NCI-H2171 treated with DMSO at 0.1 percent for 48 hours (cell line): ENCODE measurements around the gene PITX1.

ENCODE experiments used
- DNase-seq: peaks from one replicate; lab custom pipeline; 2025; lab: John Stamatoyannopoulos, UW

The PITX1 gene

GRCh38 chr5:135029477-135030122 is 4.4 kb downstream of the PITX1 start:
- no peak for DNase-seq

GRCh38 chr5:135028791-135029476 is 5.1 kb downstream of the PITX1 start:
- DNase-seq, result no peak

DNA sequence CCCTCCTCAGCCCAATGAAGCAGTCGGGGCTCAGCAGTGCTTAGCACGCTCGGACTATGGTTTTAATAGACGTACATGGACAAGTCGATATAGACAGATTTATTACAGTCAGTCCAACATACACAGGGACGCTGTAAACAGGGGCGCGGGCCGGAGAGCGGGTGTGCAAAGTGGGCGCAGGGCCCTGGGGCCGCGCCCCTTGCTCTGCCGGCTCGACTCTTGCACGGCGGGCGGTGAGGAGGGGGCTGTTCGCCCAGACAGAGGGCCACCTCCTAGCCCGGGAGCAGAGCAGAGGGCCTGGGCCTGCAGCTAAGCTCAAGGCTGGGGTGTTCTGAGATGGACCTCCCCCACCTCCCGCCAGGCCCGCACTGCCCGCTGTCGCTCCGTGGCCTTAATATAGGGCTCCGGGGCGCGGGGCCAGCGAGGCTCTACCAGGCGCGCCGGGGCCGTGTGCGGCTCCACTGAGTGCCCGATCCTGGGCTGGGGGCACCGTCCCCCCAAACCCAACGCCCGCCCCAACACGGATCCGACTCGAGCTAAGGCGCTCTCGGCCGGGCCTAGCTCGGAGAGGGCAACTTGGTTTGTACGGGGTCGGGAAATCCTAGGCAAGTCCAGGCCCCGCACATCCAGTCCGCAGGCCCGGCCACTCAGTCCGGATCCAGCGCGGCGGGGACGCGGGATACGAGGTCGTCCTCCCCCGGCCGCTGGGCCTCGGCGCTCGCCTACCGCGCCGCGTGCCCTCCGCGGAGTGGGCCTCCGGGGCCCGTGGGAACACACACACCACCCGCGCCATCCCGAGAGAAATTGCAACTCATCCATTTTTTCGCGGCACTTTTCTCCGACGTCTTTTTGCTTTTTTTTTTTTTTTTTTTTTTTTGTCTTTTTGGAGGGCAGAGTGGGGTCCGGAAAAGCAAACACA is 6.1 kb downstream of the PITX1 start:
- no peak for DNase-seq

DNA sequence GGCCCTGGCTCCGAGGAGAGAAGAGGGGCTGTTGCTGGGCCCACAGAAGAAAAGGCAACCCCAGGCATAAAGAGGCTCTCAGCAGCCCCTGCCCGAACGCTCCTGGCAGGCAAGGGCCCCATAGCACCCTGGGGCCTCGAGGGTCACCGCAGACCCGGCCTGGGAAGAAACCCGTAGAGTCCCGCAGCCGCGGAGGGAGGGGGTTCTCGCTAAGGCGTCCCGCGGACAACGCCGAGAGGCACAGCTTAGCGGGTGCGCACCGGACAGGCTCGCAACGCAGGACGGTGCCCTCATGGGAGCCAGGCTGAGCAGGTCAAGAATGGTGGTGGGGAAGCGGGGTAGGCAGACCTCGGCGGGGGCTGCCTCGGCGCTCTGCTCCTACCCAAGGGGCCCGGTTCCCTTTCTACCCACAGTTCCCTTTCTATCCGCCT is 6.7 kb downstream of the PITX1 start:
- DNase-seq, result no peak

DNA sequence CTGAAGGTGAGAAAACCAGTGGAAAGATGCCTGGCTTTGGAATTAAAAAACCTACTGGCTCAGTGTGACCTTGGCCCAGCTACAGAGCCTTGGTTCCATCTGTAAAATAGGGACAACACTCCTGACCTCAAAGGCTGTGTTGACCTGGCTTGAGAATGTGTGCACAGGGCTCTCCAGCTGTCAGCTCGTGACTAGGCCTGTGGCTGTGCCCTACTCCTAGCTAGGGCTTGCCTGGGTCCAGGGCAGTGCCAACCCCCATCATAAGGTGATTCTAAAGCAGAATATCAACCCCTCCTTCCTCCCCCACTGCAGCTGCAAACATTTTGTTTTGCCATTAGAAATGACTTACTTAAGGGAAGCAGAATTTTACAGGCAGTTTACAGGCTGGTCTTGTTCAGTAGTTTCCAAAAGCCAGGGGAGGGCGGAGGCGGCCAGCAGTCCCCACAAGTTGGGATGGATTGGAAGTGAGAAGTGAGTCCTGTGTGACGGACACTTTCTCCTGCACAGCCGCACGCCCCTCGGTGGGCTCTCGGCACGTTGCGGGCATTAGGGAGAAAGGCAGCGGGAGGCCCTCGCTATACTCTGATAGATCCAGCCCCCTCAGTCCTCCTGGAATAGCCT is 7.3 kb downstream of the PITX1 start:
- DNase-seq, result no peak

- DNase-seq, result no peak
Observed at GRCh38 chr5:135025730-135026644, 8.0 kb downstream of the PITX1 start.

DNA sequence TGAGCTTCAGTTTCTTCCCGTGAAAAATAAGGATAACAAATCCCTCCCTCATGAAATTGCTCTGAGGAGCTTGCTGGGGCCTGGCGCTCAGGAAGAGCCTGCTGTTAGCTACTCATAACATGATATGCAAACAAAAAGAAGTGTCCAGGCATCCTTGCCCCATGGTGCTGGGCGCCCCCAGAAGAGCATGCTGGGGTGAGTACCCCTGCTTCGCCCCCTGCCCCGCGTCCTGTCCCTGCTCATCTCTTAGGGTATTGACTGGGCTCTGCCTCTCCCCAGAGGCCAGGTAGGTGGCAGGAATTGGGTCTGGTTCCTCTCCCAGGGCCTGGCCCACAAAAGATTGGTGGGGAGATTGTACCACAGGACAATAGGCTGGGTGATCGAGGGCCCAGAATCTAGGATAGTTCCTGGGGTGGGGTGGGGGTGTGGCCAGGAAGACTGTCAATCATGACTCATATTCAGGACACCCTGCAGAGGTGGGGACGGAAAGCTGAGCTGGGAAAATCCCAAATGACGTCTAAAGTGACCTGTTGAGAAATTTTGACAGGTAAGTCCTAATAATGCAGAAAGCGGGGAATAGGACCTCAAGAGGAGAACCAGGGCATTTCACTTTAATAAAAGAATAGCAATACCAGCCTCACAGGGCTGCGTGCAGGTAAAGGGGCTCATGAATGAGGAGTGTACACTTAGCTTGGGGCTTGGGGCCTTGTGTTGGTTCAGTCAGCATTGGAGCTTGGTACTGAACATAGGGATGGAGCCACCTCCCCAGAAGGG is 8.9 kb downstream of the PITX1 start:
- DNase-seq, result no peak

GRCh38 chr5:135020111-135020895 is 13.7 kb downstream of the PITX1 start:
- DNase-seq, result no peak

DNA sequence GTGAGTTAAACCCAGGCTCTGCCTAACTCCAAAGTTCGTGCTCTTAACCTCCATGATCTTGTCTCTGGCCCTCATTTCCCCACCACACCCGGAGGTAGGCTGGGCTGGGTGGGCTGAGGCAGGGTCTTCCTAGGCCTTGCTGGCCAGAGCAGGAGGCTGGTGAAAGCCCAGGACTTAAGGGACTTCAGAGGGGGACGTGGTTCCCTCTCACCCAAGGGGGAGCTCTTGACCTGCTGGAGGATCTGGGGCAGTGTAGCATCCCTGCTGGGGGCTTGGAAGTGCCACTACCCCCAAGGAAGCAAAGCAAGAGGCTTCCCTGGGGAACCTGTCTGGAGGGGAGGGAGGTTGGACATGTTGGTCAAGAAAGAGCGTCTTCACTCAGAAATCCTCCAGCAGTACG is 14.7 kb downstream of the PITX1 start:
- DNase-seq, result no peak

DNA sequence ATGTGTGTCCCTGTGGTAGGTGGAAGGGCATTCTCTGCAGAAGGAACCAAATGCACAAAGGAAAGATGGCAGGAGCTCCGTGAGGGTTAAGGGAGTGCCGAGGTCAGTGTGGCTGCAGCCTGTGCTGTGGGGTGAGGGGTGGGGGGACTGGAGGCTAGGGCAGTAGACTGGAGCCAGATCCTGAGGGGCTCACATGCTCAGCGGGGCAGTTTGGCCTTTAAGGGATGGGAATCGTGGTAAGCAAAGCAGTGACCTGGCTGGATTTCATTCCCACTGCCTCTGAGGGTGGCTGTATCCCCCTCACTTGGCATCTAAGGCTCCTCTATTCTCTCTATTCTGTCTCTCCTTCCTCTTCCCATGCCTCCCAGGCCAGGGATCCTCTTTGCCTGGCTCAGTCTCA is 15.6 kb downstream of the PITX1 start:
- DNase-seq, result no peak

DNA sequence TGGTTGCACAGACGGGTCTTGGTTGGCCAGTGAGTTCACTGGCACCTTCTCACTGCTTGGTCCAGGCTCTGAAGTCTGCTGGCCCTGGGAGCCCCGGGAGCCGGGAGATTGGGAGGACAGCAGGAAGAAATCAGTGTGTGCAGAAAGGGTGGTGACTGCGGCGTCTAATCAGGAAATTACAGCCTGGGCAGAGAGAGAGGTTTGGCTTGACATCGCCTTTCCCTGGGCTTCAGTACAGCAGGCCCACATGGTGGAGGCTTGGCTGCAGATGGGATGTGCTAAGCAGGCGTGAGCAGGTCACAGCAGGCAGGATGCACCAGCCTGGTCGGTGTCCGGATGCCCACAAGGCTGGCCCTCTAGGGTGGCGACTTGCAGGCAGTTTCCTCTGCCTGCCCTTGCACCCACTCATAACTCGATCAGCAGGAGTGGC is 17.2 kb downstream of the PITX1 start:
- no peak for DNase-seq

- DNase-seq, result no peak
Observed at GRCh38 chr5:135015942-135016341, 18.1 kb downstream of the PITX1 start.

GRCh38 chr5:135013947-135014570 is 20.0 kb downstream of the PITX1 start:
- no peak for DNase-seq

GRCh38 chr5:135013445-135013844 is 20.6 kb downstream of the PITX1 start:
- DNase-seq, result no peak

DNA sequence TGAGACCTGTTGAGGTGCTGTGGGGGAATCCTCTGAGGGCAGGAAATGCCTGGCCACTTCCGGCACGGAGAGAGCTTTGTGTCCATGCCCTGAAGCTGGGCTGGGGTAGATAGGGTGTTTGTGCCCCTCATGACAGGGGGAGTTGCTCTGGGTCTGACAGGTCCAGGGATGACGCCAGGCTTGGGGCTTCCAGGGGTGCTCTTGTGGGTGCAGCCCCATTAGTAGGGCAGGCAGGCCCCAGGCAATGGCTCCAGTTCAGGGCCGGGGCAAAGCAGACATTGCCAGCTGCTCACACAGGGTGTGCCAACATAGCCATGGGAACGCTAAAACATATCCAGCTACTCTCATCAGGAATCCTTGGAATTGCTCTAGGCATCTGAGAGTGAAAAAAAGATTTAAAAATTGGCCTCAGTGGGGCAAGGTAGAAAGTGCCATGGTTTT is 21.1 kb downstream of the PITX1 start:
- no peak for DNase-seq

DNA sequence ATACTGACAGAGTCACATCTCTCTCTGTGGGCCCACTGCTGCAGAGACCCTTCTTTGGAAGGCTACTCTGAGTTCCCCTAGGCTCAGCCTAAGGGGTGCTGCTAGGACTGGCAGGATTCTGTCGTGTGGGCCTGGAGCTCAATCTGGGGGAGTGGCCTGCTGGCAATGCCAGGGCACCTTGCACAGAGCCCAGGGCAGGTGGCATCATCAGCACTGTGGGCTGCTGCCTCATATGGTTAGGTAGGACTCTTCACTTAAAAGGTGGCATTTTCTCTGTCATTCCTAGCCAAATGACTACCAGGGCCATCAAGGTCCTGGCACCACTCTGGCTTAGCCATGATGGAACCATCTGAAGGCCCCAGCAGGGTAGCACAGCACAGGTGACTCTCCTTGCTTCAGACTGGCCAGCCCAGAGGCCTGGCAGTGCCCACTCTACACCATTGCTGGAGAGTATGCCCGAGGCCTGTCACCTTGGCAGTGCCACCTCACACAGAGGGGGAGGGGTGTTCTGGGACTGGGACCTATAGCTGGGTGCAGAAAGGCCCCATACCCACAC is 21.9 kb downstream of the PITX1 start:
- DNase-seq, result no peak

DNA sequence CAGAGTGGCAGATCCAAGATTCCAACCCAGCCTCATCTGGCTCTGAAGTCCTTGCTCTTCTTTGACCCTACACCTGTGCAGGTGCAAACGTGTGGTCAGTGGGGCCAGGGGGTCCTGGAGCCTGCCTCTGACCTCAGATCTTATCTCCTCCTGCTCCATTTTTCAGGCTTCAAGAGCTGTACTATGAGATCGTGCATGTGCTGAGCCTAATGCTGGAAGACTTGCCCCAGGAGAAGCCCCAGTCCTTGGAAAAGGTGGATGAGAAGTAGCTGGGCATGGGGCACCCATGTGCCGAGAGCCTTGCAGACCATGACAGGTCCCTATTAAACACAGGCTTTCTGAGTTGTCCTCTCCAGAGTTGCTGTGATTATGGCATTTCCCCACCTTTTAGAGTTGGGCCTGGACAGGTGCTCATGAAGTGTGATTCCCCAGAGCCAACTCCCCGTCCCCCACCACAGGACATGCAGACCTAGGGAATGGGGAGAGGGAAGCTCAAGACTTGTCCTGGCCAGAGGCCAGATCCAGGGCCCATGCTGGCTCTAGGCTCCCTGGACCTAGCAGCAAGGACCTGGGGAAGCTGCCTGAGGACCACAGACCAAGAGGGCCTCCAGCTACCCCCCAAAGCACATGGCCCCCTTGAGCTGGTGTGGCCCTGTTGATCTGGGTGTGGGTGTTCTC is 22.5 kb downstream of the PITX1 start:
- DNase-seq, result no peak
